HL-60/S4 treated with retinoic acid at 250 ng/mL for 4 days and 3 days (cell line): ENCODE measurements around the gene ADAMTS2.

Experiments
- in situ Hi-C: fragments of 300-500 bp; cut with MboI; formaldehyde crosslinking; loops from 2 replicates; pipeline ENCODE4 v1.7.0; 2022; ENCODE audit warnings: low sequenced_read_pairs

Gene ADAMTS2

GRCh38 chr5:179345183-179345432, 153 bp downstream of the ADAMTS2 start:
- in situ Hi-C loops = no loop called here

- in situ Hi-C loops = no loop called here
Measured at GRCh38 chr5:179344431-179345182, 654 bp downstream of the ADAMTS2 start.

- in situ Hi-C loops = no loop called here
Measured at GRCh38 chr5:179343719-179344430, 1.4 kb downstream of the ADAMTS2 start.

GRCh38 chr5:179343021-179343718, 2.1 kb downstream of the ADAMTS2 start:
- in situ Hi-C loops = no loop called here

- in situ Hi-C loops = no loop called here
Measured at GRCh38 chr5:179342577-179342976, 2.7 kb downstream of the ADAMTS2 start.

- in situ Hi-C loops = no loop called here
Measured at GRCh38 chr5:179340465-179340864, 4.8 kb downstream of the ADAMTS2 start.

- in situ Hi-C loops = no loop called here
Measured at GRCh38 chr5:179339996-179340395, 5.3 kb downstream of the ADAMTS2 start.

- in situ Hi-C loops = no loop called here
Measured at GRCh38 chr5:179339081-179339480, 6.2 kb downstream of the ADAMTS2 start.

GRCh38 chr5:179337796-179338676, 7.2 kb downstream of the ADAMTS2 start:
- in situ Hi-C loops = no loop called here

- in situ Hi-C loops = no loop called here
Measured at GRCh38 chr5:179336871-179337795, 8.1 kb downstream of the ADAMTS2 start.

- in situ Hi-C loops = no loop called here
Measured at GRCh38 chr5:179336126-179336870, 9.0 kb downstream of the ADAMTS2 start.

GRCh38 chr5:179333796-179334761, 11.2 kb downstream of the ADAMTS2 start:
- in situ Hi-C loops = no loop called here

GRCh38 chr5:179332741-179333290, 12.4 kb downstream of the ADAMTS2 start:
- in situ Hi-C loops = no loop called here

GRCh38 chr5:179331591-179332375, 13.5 kb downstream of the ADAMTS2 start:
- in situ Hi-C loops = no loop called here

- in situ Hi-C loops = no loop called here
Measured at GRCh38 chr5:179330186-179330900, 14.9 kb downstream of the ADAMTS2 start.

GRCh38 chr5:179328291-179328690, 17.0 kb downstream of the ADAMTS2 start:
- in situ Hi-C loops = no loop called here
